Astrocyte (in vitro differentiated cells and primary cell): Measurements from ENCODE around the gene ATP10D.

Source experiments
- EZH2 ChIP-seq: IDR thresholded peaks from 2 replicates; pipeline ENCODE4 v1.6.1; 2012; ENCODE audit warnings: mild to moderate bottlenecking, low read length, inconsistent platforms; ENCODE audit not compliant: insufficient read depth
- TF ChIP-seq, protein P1 (sequence below): IDR thresholded peaks from 2 replicates; pipeline ENCODE4 v1.5.1; 2011; ENCODE audit warnings: low read depth, mild to moderate bottlenecking, inconsistent platforms, low read length, moderate library complexity; ENCODE audit not compliant: insufficient read depth

DNA sequence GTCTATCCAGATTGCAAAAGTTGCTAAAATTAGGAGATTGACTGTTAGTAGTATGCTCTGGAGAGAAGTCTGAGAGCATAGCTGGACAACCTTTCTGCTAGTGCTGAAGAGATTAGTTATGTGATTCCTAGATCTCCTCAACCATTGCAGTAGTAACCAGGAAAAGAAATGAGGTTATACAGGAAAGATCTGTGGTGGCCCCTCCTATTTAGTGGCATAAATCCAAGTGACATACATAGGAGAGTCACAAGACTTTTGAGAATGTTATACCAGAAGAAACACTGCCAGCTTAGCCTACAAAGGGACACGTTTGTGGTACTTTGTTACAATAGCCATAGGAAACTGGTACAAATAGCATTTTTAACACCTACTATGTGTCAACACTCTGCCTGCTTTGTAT, 105.2 kb downstream of the ATP10D start:
- TF ChIP-seq, protein P1, sequence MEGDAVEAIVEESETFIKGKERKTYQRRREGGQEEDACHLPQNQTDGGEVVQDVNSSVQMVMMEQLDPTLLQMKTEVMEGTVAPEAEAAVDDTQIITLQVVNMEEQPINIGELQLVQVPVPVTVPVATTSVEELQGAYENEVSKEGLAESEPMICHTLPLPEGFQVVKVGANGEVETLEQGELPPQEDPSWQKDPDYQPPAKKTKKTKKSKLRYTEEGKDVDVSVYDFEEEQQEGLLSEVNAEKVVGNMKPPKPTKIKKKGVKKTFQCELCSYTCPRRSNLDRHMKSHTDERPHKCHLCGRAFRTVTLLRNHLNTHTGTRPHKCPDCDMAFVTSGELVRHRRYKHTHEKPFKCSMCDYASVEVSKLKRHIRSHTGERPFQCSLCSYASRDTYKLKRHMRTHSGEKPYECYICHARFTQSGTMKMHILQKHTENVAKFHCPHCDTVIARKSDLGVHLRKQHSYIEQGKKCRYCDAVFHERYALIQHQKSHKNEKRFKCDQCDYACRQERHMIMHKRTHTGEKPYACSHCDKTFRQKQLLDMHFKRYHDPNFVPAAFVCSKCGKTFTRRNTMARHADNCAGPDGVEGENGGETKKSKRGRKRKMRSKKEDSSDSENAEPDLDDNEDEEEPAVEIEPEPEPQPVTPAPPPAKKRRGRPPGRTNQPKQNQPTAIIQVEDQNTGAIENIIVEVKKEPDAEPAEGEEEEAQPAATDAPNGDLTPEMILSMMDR = no peak
- no peak for TF ChIP-seq EZH2
